GM12875 (cell line): ENCODE results near the gene PCP4L1.
"Not testable (repeated sequence)": the region's sequence is repeated elsewhere in the genome, so short reads cannot be mapped to it uniquely, and the experiment has no call there.

Source experiments
- H3K4me3 ChIP-seq: one replicate; pipeline ENCODE4 v1.5.1; 2011; ENCODE audit warnings: low read depth, low read length, control low read depth
- CTCF ChIP-seq: IDR thresholded peaks from 2 replicates; pipeline ENCODE4 v1.5.1; 2011; ENCODE audit warnings: low read depth, mild to moderate bottlenecking, control low read depth, inconsistent platforms, low read length, moderate library complexity, borderline replicate concordance; ENCODE audit not compliant: insufficient read depth

PCP4L1 gene

GRCh38 chr1:161230762-161231161, 27.8 kb upstream of the PCP4L1 start:
- no peak for TF ChIP-seq CTCF
- H3K4me3 ChIP-seq = no peak overlapping the region

DNA sequence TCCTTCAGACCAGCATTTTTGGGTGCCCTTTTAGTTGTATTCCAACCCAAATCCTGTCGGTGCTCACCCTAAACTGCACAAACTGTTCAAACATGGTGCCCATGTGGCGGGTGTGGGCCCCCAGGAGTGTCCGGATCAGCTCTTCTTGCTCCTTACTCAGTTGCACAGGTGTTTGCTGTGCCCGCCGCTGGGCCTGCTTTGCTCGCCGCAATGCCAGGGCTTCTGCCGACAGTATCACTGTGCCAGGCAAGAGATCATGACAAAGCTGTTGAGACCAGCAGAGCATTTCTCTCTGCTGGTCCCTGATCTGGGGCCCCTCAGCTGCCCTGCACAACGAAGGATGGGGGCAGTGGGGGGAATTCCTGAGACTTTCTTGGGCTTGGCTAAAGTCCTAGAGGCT, 25.4 kb upstream of the PCP4L1 start:
- no peak for TF ChIP-seq CTCF
- no peak overlapping the region for H3K4me3 ChIP-seq

DNA sequence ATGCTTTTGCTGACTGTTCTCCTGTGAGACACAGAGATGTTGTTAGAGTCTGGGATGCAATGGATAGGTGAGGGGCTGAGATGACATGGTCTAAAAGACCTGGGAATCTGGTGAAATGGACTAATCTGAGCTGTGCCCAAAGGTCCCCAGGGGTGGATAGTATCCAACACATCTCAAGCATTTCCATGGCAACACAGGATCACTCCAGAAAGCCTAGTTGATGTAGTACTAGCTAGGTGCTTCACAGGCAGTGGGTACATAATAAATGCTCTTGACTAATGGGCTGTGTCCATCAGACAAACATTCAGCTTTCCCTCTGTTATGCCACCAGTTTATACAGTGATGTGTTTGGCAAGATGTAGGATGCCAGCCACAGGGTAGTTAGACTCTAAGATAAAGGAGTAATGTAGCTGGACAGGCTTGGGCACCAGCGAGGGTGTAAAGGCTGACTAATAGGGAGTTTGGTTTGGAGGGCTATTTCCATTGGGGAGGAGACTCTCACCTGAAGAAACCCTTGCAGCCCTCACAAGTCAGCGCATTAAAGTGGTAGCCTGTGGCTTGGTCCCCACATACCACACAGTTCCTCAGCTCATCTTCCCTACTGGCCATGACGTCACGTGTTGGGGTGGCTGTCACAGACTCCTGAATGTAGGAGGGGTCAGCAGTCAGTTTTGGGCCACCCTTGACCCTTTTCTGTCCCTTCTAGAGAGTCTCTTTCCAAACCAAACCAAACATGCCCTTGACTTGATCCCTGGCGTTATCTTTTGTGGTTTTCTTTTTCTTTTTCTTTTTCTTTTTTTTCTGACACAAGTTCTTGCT, 22.4 kb upstream of the PCP4L1 start:
- no peak overlapping the region for H3K4me3 ChIP-seq
- no peak for TF ChIP-seq CTCF

- no peak within 1 kb of the TSS for H3K4me3 ChIP-seq
- TF ChIP-seq CTCF = no peak
Measured at GRCh38 chr1:161238039-161238473, 20.5 kb upstream of the PCP4L1 start, which contains the start of gene NR1I3. Gene NR1I3, minus strand, starts transcription at chr1:161238203. Its CDS starts 1,638 bp downstream, at chr1:161236565.

- no peak overlapping the region for H3K4me3 ChIP-seq
- TF ChIP-seq CTCF = no peak
Measured at GRCh38 chr1:161241682-161242081, 16.9 kb upstream of the PCP4L1 start.

DNA sequence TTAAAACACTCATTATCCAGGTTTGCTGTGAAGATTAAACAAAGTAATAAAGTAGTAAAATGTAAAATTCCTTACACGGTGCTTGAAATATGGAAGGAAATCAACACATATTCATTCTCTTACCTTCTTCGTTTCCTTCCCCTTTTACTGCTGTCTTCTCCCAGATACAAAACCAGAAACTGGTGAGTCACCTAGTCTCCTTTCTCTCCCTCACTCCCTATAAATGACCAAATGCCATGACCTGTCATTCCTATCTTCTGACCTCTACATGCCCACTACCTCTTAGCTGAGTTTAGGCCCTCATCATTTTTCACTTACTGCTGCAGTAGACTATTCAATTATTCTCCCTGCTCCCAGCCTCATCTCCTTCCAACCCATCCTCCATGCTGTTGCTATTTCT, 16.2 kb upstream of the PCP4L1 start:
- no peak for TF ChIP-seq CTCF
- no peak overlapping the region for H3K4me3 ChIP-seq

- H3K4me3 ChIP-seq = no peak overlapping the region
- TF ChIP-seq CTCF = no peak
Measured at GRCh38 chr1:161244888-161245287, 13.7 kb upstream of the PCP4L1 start.

DNA sequence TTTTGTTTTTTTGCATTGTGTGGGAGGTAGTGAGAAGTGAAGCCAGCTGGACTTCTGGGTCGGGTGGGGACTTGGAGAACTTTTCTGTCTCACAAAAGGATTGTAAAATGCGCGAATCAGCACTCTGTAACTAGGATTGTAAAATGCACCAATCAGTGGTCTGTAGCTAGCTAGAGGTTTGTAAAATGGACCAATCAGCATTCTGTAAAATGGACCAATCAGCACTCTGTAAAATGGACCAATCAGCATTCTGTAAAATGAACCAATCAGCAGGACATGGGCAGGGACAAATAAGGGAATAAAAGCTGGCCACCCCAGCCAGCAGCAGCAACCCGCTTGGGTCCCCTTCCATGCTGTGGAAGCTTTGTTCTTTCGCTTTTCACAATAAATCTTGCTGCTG, 8.4 kb upstream of the PCP4L1 start:
- H3K4me3 ChIP-seq = not testable (repeated sequence)
